GM19238 (cell line): ENCODE measurements around the gene TNFRSF9.
"Not testable (repeated sequence)": the region's sequence is repeated elsewhere in the genome, so short reads cannot be mapped to it uniquely, and the experiment has no call there.

Experiments used
- DNase-seq: peaks from one replicate; pipeline ENCODE4 v3.0.0; 2011; ENCODE audit warnings: low spot score; ENCODE audit not compliant: insufficient read length

The TNFRSF9 gene

DNA sequence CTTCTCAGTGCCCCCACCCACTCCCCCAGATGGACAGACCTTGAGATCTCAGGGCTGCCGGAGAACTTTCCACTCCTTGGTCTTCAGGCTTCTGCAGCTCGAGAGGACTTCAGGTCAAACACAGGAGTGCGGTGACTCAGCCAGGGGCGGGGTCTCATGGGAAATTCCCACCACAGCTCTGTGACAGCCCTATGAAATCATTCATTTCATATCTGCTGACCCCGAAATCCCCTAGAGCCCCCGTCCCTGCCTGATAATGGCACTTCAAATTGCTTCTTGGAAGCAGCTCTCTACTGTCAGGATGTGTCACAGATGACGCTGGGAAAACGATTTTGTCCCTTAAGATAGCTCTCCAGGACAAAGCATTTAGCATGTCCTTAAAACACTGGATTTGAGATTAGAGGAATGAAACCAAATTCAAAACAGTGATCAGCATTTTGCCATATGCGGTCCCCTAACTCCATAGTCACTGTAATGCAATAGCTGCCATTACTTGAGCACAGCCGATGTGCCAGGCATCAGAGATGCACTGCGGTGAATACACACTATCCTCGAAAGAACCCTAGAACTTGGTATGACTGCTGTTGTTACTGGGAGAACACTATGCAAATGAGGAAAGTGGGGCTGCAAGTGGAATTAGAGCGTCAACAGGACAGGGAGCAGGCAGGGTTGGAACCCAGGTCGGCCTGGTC, at the start of gene TNFRSF9:
TNFRSF9 (minus strand) TSS at position 95 of the 692 bp plus-strand sequence. CDS start 845 bp downstream, outside the sequence.
- peak; percentile 25 for DNase-seq

- DNase-seq: no peak
Measured at GRCh38 chr1:7989762-7990428, 49.3 kb upstream of the TNFRSF9 start.

DNA sequence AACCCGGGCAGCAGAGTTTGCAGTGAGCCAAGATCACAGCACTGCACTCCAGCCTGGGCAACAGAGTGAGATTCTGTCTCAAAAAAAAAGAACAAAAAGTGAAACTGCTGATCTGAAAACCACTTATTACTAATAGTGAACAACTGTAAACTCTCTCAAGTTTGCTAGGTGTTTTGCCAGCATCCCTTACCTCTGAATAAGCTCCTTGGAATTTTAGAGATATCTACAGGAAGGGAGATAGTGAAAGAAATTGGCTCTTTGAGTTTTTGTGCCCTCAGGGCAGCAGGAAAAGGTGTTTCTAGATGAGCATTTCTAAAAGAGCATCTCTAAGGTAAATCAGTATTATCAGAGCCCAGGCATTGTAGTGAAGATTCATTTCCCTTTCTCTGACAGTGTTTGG, 47.9 kb upstream of the TNFRSF9 start:
- no peak for DNase-seq

GRCh38 chr1:7987528-7987927, 46.9 kb upstream of the TNFRSF9 start:
- DNase-seq: no peak

GRCh38 chr1:7985851-7986612, 45.4 kb upstream of the TNFRSF9 start:
- no peak for DNase-seq

- DNase-seq: no peak
Measured at GRCh38 chr1:7984811-7985210, 44.2 kb upstream of the TNFRSF9 start.

DNA sequence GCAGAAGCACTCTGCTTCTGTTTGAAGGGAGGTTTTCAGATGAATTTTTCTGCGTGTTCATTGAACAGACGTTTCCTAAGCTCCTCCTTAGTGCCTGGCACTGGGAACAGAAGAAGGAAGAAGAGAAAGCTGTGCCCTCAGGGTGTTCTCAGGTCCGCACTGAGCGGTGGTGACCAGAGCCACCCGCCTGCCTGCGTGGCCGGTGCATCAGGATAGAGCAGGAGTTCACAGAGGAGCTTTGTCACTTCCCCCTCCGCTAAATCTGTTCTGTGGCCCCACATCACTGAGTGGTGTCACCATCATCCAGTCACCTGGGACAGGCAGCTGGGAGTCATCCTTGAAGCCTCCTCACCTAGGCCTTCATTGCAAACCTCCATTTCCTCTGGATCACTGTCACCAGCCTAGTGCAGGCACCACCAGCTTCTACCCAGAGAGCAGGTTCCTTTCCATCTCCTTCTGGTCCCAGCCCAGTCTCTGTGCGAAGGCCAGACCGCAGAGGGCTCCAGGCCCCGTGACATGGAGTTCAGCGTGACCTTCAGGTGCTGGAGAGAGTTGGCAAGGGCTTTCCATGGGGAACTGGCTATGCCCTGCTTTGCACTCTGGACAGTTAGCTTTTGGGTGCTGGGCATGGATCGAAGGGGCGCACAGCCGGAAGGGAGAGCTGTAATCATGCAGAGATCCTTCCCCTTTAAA, 42.6 kb upstream of the TNFRSF9 start:
- no peak for DNase-seq

- no peak for DNase-seq
Measured at GRCh38 chr1:7980984-7981383, 40.3 kb upstream of the TNFRSF9 start.

DNA sequence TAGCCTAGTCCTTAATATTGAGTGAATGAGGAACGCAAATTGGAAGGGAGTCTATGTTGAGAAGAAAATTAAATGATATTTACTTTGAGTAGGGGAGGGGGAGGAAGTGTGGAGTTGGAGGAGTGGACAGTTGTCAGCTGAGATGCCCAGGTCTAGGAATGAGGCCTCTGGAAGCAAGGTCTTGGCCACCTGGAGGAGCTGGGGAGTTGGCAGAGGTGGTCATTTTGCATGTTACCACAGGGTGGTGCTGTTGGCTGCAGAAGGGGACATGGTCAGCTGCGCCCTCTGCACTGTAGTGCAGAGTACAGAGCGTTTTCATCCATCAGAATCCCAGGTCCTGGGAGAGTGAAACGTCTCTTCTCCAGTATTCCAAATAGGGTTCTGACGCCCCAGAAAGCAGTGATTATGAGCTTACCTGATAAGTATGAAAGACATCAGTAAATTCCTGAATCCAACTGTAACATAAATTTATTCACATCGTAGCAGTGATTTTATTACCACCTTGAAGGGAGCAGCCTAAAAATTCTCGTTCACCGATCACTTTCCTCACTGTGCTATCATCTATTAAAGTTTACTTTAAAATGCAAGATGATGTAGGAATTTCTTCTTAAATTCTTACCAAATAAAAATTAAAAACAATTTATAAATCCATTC, 34.7 kb upstream of the TNFRSF9 start:
- peak; percentile 32 for DNase-seq

GRCh38 chr1:7973086-7973485, 32.4 kb upstream of the TNFRSF9 start:
- no peak for DNase-seq

DNA sequence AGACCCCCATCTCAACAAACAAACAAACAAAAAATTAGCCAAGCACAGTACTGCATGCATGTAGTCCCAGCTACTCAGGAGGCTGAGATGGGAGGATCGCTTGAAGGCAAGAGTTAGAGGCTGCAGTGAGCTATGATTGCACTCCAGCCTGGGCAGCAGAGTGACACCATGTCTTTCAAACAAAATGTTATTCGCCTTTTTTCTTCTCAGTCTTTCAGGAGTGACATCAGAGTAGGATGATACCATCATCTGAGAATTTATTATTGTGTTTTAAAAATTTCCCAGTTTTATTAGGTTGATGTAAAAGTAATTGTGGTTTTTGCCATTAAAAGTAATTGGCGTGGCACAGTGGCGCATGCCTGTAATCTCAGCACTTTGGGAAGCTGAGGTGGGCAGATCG, 31.6 kb upstream of the TNFRSF9 start:
- no peak for DNase-seq

DNA sequence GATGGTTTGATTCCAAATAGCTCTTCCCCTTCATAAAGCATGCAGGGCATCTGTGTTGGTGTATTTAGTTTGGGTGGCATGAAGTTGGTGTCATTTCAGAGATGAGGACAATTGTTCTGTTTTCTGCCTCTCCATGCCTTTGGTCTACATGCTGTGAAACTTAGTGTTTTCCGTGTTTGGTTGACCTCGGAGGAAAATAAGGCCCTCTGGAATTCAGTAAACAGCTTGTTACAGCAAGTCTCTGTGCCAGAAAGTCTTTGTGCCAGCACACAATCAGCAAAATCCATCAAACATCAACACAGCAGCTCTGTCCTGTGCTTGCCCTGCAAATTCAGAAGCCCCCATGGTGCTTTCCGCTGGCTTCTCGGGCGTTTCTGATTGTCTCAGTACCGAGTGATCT, 30.4 kb upstream of the TNFRSF9 start:
- no peak for DNase-seq

DNA sequence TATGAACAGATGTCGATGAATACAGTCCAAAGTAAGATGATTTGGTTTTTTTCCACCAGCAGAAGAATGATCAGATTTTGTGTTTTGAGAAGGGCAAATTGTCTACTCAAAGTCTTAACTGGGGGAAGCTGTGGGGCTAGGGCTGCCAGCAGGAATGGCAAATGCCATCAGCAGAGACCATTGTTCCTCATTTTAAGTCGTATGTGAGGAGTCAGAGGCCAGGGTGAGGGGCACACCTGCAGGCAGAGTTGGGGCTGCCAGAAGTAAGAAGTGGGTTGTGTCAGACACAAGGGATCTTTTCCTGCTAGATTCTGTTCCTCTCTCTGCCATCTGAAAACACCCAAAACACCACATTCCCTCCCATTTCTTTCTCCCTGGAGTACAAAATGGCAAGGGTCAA, 29.6 kb upstream of the TNFRSF9 start:
- DNase-seq: no peak

DNA sequence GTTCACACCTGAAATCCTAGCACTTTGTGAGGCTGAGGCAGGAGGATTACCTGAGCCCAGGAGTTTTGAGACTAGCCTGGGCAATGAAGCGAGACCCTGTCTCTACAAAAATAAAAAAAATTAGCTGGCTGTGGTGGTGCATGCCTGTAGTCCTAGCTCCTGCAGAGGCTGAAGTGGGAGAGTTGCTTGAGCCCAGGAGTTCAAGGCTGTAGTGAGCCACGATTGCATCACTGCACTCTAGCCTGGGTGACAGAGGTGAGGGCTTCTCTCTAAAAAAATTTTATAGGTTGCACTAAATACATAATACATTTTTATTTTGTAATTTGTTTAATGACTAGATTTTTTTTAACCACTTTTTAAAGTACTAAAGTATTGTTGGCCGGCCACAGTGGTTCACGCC, 27.0 kb upstream of the TNFRSF9 start:
- DNase-seq: no peak

GRCh38 chr1:7967196-7967595, 26.6 kb upstream of the TNFRSF9 start:
- no peak for DNase-seq

- DNase-seq: no peak
Measured at GRCh38 chr1:7964476-7964875, 23.8 kb upstream of the TNFRSF9 start.

GRCh38 chr1:7963841-7964240, 23.2 kb upstream of the TNFRSF9 start:
- not testable (repeated sequence) for DNase-seq

DNA sequence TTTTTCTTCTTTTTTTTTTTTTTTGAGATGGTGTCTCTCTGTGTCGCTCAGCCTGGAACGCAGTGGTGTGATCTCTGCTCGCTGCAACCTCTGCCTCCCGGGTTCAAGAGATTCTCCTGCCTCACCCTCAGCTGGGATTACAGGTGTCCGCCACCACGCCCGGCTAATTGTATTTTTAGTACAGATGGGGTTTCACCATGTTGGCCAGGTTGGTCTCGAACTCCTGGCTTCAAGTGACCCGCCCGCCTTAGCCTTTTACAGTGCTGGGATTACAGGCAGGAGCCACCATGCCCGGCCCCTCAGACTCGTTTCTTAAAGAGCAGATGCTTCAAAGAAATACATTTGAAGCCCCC, 22.7 kb upstream of the TNFRSF9 start:
- not testable (repeated sequence) for DNase-seq

DNA sequence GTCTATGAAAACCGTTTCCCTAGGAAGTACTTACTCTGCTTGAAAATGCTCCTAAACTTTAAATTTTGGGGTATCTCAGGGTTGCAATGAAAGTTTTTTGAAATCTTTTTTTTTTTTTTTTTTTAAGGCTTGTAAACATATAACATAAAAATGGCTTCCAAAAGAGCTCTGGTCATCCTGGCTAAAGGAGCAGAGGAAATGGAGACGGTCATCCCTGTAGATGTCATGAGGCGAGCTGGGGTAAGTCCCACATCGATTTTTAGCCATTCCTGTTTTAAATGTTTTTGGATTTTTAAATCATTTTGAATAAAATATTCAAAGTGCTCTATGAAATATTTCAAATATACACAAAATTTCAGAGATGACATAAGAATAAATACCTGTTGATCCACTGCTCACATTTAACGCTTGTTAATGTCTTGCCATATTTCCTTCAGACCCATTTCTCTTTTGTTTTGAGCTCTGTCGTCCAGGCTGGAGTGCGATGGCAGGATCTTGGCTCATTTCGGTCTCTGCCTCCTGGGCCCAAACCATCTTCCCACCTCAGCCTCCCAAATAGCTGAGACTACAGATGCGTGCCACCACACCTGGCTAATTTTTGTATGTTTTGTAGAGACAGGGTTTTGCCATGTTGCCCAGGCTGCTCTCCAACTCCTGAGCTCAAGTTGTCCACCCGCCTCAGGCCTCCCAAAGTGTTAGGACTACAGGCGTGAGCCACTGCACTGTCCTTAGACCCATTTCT, 22.2 kb upstream of the TNFRSF9 start:
- no peak for DNase-seq

DNA sequence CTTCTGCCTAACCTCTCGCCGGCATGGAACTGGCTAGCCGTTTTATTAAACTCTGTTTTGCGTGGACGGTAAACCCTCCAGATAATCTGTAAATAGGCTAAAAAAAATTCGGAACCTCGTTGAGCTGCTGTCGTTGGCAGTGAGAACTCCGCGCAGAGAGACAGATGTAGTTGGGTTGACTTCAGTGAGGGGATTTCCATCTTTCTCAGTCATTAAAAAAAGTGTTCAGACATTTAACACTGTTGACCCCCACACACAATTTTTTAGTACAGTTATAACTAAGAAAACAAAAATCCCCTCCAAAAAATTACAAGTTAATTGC, 21.3 kb upstream of the TNFRSF9 start:
- peak; percentile 29 for DNase-seq
